Hippocampal formation (tissue), 2 donors: ENCODE results near the gene RFX4.
"Not testable (repeated sequence)": the region's sequence is repeated elsewhere in the genome, so short reads cannot be mapped to it uniquely, and the experiment has no call there.

Experiments
- DNase-seq, 2 donors: peaks; one replicate each; lab custom pipeline; 2025; lab: John Stamatoyannopoulos, UW

RFX4 gene

GRCh38 chr12:106690569-106691305, 107.9 kb downstream of the RFX4 start:
- no peak for DNase-seq

DNA sequence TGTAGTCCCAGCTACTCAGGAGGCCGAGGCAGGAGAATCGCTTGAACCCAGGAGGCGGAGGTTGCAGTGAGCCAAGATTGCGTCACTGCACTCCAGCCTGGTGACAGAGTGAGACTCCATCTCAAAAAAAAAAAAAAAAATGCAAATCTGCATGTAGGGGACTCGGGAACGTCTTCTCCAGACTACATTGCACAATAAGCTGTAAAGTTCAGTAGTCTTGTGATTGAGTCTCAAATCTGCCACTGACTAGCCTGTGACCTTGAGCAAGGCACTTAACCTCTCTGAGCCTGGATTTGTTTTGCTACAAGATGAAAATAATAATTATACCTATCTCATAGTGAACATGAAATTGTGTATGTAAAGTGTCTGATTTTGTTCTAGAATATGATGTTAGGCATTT, 109.2 kb downstream of the RFX4 start:
- not testable (repeated sequence) for DNase-seq

DNA sequence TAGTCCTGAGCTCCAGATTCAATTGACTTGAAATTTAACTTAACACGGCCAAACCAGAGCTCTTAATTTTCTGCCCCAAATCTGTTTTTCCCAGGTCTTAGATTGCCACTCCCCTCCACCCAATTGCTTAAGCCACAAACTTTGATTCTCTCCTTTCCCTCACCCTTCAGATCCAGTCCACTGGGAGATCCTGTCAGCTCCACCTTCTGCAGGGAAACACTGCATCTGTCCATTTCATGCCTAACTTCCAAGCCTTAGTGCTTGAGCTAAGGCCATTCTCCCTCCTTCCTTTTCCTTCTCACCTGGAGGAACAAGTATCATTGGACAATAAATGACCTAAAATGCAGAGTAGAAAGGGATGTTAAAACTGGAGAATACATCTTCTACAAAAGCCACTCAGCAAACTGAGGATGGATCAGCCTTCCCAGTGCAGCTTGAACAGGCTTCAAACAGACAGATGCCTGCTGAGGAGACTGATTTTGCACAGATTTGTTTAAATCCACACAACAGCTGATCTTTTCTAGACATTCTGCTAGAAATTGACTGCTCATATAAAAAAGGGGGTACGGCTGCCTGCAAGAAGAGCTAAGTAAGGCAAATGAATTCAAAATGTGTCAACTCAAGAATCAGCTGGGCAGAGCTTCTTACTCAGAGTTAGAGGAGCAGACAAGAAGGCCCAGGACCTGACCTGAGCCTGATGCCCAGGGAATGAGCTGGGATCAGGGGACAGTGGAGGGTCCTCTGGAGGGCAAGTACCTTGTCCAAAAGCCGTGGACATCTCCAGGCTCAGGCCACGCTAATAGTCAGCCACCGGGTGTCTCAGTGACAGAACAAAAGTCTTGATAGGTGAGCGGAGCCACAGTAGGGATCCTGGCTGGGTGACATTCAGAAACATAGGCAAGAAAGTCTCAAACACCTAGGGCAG, 110.4 kb downstream of the RFX4 start:
- no peak for DNase-seq

DNA sequence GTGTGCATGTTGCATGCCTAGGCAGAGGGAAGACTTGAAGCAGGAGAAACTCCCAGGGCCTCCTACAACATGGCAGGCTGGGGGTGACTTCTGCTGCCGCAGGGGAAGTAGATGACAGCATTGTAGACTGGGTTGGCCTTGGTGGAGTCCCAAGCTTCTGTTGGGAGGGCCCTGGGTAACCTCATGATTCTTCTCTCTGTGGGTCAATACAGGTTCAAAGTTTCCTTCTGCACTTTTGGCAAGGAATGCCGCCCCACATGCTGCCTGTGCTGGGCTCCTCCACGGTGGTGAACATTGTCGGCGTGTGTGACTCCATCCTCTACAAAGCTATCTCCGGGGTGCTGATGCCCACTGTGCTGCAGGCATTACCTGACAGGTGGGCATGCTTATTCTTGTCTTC, 113.3 kb downstream of the RFX4 start:
- no peak for DNase-seq

- no peak for DNase-seq
Observed at GRCh38 chr12:106696681-106697417, 114.0 kb downstream of the RFX4 start.

DNA sequence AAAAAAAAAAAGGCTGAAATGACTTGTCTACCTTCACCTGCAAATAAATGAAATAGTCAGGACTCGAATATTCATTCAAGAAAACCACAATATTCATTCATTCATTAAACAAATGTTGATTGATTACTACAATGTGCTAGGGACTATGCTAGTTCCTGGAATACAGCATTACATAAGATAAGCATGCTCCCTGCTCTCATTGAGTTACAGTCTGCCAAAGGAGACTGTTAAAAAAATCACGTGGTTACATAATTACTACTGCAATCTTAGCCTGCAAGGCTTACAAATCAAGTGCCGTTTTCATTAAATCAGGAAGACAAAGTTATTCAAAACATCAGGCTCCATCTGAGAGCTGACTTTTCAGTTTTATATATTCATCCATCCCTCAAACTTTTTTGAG, 121.3 kb downstream of the RFX4 start:
- no peak for DNase-seq

DNA sequence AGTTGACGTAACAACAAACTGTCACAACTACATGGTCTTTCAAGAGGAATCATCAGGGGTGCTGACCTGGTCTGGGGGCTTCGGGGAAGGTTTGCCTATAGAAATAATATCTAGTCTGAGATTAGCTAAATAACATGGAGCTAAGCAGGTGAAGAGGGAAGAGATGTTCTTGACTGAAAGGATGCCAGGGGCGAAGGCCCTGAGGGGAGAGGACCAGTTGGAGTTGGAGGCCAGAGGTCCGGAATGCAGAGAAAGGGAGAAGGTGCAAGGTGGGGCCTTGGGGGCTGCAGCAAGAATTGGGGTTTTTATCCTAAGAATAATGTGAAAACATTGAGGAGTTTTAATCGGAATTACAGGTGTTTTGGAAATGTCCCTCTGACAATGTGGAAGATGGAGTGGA, 123.2 kb downstream of the RFX4 start:
- no peak for DNase-seq

DNA sequence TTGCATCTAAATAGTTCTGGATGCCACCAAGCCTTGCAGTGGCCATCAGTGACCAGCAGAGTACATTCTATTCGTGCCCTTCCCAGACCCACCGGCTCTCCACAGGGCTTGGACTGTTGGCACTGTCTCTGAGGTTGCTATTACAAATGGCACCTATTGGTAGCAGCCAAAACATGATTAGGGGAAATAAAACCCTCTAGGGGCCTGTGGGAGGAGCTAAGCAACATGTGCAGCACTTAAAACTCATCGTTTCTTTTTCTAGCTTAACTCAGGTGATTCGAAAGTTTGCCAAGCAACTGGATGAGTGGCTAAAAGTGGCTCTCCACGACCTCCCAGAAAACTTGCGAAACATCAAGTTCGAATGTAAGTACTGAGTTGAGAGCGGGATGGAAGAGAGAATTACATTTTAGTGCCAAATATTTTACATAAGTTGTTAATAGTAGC, 126.3 kb downstream of the RFX4 start:
- DNase-seq = no peak

- no peak for DNase-seq
Observed at GRCh38 chr12:106710143-106710893, 127.5 kb downstream of the RFX4 start.

- no peak for DNase-seq
Observed at GRCh38 chr12:106711316-106711715, 128.5 kb downstream of the RFX4 start.

GRCh38 chr12:106712768-106713167, 130.0 kb downstream of the RFX4 start:
- no peak for DNase-seq

- DNase-seq = no peak
Observed at GRCh38 chr12:106714926-106715325, 132.1 kb downstream of the RFX4 start.

- DNase-seq = no peak
Observed at GRCh38 chr12:106715582-106715981, 132.8 kb downstream of the RFX4 start.

- DNase-seq = no peak
Observed at GRCh38 chr12:106717673-106718072, 134.9 kb downstream of the RFX4 start.

DNA sequence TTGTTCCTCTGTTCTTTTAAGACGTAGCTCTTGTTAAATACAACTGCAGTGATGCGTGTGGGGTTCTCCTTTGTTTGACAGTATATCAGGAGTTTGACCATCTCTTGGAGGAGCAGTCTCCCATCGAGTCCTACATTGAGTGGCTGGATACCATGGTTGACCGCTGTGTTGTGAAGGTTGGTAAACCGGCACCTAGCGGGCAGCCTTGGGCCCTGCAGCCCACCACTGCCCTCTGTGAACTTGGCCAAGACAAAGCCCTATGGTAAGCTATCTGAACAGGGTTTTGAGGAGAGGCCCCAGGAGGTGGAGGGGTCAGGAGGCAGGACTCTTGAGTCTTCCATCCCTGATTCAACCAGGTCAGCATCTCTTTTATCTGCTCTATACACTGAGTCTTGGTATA, 137.1 kb downstream of the RFX4 start:
- no peak for DNase-seq

- DNase-seq = no peak
Observed at GRCh38 chr12:106720696-106721095, 137.9 kb downstream of the RFX4 start.

DNA sequence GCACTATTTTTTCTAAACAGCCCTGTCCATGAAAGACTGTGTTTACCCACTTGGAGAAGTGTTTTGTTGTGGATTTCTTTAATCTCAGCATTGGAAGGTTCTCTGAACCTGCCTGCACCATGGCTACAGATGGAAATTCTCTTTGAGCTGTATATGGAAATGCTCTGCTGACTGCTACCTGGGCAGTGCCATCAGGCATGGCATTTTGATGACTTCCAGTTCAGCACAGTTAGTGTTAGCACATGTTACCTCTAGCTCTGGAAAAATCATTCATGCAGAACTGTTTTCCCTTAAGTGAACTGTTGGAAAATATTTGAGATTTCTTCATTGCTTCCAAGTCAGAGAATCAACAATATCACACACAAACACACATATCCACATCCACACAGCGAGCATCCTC, 139.1 kb downstream of the RFX4 start:
- DNase-seq = no peak

GRCh38 chr12:106722837-106723236, 140.0 kb downstream of the RFX4 start:
- no peak for DNase-seq

DNA sequence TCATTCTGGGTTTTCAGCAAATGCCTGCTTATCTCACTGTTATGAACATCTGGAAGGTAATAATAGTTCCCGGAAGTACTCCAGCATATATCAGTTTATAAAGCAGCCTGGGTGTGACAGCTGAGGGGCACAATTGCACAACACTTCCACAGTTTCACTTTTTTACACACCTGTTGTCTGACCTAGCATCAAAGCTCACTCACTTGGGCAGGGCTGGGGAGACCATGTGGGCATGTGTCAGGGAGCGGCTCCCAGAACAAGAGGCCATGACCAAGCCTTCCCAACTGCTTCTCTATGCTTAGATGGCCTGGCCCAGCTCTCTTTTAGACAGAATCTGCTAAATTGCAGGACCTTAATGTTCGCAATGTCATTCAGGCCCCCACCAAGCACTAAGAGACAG, 140.6 kb downstream of the RFX4 start:
- DNase-seq = no peak

- DNase-seq = no peak
Observed at GRCh38 chr12:106724116-106724515, 141.3 kb downstream of the RFX4 start.

DNA sequence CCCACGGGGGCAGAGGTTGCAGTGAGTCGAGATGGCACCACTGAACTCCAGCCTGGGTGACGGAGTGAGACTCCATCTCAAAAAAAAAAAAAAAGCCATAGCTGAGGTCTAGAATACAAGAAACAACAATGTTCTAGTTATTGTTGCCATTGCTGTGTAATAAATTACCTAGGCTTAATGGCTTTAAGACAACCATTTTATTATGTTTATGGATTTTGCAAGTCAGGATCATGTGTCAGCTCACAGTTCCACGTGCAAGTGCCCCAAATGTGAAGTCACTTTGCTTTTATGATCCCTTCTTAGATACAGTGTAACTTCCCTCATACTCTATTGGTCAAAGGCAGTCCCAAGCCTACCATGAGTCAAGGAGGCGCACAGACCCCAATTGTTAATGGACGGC, 142.1 kb downstream of the RFX4 start:
- no peak for DNase-seq
